Measurements from ENCODE around the gene BTBD17.
"Not testable (repeated sequence)": the region's sequence is repeated elsewhere in the genome, so short reads cannot be mapped to it uniquely, and the experiment has no call there.

Gene BTBD17, protein sequence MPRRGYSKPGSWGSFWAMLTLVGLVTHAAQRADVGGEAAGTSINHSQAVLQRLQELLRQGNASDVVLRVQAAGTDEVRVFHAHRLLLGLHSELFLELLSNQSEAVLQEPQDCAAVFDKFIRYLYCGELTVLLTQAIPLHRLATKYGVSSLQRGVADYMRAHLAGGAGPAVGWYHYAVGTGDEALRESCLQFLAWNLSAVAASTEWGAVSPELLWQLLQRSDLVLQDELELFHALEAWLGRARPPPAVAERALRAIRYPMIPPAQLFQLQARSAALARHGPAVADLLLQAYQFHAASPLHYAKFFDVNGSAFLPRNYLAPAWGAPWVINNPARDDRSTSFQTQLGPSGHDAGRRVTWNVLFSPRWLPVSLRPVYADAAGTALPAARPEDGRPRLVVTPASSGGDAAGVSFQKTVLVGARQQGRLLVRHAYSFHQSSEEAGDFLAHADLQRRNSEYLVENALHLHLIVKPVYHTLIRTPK

DNA sequence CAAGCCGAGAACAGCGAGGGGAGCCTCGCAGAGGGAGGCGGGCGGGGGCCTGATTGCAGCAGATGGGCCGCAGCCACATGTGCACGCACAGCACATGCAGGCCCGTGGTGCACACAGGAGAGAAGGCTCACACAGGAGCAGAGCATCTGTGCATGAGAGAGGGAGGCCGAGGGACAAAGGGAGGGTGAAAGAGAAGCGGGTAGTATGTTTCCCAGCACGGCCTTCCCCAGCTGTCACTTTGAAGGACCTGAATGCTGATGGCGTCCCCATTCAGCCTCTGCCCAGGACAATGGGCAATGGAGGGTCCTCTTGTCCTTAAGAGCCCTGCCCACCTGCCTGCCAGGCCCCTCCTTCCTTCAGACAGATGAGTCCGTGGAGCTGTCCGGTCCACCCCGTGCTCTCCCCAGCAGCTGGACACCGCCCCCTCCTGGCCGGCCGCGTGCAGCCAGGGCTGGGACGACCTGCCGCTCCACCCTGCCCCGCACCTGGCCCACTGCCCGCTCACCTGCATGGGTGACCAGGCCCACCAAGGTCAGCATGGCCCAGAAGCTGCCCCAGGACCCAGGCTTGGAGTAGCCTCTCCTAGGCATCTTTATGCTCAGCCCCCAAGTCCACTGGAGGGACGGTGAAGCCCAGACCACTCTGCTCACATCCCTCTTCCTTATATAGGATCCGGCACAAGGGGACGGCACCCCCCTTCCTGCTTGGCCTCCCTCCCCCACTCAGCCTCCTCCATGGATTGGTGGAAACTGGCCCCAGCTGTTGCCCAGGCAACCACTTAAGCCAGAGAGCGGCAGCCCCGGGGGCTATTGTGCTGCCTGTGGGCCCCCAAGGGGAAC, at the start of gene BTBD17:
Gene BTBD17 (minus strand): TSS at position 639 of the 839 bp plus-strand sequence. CDS start 49 bp downstream, at position 590.
- DNase-seq = peak; percentile 53

DNA sequence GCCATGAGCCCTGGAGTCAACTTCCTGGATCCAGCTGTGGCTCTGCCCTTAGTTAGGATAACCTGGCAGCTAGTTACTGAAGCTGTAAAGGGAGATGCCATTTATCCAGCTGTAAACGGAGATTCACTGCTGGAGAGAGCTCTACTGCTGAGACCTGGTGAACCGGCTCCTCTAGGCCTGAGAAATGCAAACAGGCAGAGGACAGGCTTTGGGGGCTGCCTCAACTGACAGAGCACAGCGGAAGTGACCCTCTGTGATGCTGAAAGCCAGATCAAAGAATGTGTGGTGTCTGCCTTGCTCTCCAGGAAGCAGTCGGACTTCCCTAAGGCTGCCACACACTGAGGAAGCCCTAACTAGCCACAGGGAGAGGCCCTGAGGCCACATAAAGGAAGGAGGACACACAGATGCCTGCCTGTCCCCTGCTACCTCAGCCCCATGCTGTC, 48.4 kb upstream of the BTBD17 start:
- DNase-seq = no peak

DNA sequence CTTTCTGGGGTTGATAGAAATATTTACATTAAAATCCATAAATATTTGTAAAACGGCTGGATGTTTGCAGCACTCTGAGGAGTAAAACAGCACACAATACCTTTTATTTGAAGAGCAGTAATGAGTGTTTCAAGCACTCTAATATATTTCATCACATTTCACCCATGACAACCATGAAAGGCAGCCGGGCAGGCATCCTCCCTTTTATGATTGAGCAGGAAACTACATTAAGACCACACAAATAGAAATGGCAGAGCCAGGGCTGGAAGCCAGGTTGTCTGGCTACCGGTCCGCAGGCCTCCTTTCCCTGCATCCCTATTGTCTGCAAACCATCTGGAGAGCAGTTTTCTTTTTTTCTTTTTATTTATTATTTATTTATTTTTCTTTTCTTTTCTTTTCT, 47.1 kb upstream of the BTBD17 start:
- no peak for DNase-seq

DNA sequence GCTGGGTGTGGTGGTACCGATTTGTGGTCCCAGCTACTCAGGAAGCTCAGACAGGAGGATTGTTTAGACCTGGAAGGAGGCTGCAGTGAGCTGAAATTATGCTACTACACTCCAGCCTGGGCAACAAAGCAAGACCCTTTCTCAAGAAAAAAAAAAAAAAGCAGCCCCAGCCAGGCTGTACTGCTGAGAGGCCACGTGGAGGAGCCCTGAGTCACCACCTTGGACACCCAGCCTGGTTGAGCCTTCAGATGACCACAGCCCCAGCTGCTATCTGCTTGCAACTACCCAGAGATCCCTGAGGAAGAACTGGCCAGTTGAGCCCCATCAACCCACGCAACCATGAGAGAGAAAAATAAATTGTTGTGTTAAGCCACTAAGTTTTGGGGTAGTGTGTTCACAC, 46.6 kb upstream of the BTBD17 start:
- no peak for DNase-seq

DNA sequence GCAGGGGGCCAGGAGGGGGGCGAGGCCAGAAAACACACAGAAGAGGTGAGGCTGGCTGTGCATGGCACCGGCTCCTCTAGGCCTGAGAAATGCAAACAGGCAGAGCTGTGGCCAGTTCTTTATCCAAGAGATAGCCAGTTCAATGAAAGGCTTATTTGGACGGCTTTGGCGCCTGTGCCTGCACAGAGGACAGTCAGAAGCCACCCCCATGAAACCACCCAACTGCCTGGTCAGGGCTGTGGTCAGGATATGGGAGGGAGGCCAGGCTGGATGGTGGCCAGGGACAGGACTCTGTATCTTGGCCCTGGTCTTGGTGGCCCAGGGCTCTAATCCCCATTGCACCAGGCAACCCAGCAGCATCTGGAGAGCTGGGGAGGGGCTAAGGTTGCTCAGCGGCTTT, 45.7 kb upstream of the BTBD17 start:
- no peak for DNase-seq

DNA sequence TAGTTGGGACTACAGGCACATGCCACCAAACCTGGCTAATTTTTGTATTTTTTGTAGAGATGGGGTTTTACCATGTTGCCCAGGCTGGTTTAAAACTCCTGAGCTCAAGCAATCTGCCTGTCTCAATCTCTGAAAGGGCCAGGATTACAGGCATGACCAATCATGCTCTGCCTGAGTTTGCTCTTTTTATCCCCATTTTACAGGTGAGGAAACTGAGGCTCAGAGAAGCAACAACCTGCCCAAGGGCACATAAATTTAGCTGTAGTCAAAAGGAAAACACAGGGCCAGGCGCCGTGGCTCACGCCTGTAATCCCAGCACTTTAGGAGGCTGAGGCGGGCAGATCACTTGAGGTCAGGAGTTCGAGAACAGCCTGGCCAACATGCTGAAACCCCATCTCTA, 43.6 kb upstream of the BTBD17 start:
- DNase-seq = not testable (repeated sequence)

DNA sequence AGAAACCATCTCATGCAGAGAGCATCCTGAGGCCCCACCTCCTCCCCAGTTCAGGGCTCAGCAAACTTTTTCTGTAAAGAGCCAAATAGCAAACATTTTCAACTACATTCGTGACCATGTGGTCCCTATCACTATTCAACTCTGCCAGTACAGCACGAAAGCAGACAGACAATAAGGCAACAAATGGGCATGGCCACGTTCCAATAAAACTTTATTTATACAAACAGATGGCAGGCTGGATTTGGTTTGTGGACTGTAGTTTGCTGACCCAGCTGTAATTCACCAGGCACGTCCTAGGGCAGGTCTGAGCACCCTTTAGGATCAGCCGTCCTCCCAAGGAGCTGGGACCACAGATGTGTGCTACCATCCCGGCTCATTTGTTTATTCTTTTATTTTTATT, 43.1 kb upstream of the BTBD17 start:
- peak; percentile 36 for DNase-seq

DNA sequence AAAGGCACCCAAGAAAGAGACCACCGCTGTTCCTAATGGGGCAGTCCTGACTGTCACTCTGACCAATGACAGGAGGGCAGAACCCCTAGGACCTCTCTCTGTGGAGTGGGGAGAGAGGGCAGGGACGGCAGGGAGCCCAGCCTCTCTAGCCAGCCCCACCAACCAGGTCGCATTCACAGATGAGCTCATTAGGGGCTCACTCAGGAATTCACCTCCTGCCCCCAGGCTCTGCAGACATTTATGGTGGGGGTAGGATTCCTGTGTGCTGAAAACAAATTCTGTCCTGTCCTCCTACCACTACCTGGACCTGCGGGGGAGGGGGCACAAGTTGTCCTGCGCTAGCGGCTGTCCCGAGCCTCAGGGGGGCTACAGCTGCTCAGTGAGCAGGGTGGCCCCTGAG, 42.5 kb upstream of the BTBD17 start:
- no peak for DNase-seq

DNA sequence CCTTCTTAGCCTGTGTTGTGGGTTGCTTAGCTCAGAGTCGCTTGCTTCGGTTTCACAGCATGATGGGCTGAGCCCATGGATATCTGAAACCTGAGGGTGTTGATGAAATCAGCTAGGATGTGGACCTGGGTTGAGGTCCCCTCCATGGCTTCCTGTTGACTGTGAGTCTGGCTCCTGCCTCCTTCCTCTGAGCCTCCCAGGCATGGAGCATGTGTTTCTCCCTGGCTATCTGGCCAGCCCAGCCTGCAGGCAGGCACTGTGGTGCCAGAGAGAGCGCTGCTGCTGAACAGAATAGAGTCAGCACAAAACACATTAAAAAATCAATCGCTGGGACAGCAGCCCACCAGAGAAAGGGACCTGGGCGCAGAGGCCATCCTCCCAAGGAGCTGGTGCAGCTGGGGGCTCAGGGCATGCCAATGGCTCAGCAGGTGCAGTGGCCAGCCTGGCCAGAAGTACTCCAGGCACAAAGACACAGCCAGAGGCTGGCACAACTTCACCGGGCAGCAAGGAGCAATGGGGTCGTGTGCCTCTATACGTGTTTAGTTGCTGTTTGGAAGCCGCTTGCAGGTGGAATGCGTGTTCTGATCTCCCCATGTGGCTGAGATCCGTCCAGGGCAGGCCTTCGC, 42.0 kb upstream of the BTBD17 start:
- DNase-seq = no peak

DNA sequence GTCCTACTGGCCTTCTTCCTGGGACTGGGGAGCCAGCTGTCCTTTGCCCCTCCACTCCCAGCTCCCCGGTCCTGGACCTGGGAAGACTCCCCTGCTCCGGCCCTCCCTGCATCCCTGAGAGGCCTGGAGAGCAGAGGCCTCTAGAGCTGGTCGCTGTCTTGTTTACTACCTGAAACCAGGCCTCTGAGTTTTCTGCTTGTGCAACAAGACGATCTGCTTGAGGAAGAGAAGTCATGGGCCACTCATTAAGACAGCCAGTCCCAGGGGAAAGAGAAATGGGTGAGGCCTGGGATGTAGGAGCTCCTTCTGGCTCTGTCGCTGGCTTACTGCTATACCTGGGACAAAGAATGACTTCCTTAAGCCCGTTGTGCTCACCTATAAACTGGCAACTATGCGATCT, 40.4 kb upstream of the BTBD17 start:
- DNase-seq = no peak

DNA sequence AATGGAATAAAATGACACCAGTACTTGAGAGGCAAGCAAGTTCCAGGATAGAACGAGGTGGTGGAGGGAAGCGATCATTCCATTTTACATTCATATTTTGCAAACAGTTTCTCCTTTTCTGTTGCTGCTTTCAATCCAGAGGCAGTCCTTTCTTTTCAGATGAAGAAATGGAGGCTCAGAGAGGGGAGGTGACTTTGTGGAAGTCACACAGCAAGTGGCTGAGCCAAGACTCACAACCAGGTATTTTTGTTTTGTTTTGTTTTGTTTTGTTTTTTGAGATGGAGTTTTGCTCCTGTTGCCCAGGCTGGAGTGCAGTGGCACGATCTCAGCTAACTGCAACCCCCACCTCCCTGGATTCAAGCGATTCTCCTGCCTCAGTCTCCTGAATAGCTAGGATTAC, 34.9 kb upstream of the BTBD17 start:
- no peak for DNase-seq

DNA sequence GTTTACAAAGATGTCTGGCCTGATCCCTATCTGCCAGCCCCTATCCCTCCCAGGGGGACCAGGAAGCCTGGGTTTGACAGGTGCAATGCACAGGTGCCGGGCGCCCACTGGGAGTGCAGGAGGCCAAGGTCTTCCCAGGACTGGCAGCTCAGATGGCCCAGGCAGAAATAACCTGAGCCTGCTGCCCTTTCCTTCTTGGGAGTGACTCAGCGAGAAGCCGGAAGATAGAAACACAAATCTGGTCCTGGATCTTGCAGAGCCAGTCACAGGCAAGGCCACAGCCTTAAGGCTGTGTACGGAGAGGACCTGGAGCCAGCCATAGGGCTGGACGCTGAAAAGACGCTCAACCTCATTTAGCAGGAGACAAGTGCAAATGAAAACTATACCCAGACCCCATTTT, 33.3 kb upstream of the BTBD17 start:
- no peak for DNase-seq

DNA sequence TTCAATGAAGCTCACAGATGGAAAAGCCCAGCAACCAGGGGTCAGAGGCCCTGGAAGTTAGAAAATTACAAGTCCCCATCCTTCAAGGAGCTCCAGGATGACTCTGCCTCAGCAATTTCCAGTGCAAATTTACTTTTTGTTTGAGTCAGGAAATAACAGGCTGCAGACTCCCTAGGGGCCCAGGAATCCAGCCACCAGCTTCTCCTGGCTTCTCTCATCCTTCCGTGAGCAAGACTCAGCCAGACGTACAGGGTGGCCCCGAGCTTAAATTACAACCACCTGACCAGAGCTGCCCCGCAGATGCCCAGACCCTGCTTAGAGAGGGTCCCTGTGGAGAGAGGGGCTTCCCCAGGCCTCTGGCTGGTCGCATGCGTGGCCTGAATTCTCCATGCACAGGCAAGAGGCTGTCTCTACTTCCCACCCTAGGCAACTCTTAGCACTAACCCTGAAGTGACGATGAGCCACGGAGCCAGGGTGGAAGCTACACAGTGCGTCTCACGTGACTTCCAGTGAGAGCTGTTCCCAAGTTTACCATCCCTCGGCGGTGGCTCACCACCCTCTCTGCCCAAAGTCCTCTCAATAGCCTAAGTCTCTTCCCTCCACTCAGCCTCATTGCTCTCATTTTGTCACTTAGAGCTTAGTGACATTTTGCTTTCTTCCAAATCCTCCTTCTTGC, 32.7 kb upstream of the BTBD17 start:
- no peak for DNase-seq

DNA sequence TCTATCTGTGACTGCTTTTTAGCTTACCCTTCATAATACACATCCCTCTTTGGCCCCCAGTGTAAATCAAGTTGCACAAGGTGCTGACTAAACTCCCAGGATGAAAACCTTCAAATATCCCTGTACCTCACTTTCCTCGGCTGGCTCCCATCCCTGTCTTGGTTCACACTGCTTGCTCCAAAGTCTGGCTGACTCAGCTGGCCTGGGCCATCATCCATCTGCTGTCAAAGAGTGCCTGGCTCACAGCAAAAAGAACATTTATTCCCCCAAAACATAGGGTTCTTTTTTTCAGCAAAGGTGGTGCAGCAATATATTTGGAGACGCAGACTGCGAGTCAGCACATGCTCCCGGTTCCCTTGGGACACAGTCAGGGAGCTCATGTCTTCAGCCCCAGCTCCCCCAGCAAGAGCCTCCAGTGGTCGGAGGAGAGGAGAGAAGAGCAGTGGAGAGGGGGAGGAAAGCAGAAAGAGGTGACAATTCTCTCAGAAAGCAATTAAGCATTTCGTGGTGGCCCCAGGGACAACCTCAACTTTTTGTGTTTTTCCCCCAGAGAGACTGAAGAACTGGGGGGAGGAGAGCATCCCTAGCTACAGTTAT, 31.8 kb upstream of the BTBD17 start:
- DNase-seq = no peak

DNA sequence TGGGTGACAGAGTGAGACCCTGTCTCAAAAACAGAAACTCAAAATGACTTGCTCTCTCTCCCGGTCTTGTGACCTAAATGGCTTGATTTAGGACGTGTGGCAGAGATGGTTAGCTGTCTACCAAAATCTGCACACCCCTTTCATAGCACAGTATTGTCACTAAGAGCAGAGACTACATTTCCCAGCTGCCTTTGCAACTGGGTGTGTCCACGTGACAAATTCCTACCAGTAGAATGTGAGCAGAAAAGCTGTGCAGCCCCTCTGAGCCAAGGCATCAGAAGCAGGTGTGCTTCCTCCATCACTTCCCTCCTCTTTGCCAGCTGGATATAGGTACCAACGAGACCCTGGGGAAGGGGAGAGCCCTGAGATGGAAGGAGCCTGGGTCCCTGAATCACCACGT, 31.2 kb upstream of the BTBD17 start:
- no peak for DNase-seq

DNA sequence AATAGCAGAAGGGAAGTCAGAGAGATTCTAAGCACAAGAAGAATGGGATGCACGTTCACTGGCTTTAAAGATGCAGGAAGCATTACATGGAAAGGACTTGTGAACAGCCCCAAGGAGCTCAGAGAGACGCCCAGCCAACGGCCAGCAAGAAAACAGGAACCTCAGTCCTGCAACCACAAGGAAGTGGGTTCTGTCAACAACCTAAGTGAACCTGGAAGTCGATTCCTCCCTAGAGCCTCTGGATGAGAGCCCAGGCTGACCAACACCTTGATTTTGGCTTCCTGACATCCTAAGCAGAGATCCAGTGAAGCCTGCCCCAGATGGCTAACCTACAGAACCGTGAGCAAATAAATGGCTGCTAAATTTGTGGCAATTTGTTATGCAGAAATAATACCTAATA, 30.1 kb upstream of the BTBD17 start:
- DNase-seq = no peak

DNA sequence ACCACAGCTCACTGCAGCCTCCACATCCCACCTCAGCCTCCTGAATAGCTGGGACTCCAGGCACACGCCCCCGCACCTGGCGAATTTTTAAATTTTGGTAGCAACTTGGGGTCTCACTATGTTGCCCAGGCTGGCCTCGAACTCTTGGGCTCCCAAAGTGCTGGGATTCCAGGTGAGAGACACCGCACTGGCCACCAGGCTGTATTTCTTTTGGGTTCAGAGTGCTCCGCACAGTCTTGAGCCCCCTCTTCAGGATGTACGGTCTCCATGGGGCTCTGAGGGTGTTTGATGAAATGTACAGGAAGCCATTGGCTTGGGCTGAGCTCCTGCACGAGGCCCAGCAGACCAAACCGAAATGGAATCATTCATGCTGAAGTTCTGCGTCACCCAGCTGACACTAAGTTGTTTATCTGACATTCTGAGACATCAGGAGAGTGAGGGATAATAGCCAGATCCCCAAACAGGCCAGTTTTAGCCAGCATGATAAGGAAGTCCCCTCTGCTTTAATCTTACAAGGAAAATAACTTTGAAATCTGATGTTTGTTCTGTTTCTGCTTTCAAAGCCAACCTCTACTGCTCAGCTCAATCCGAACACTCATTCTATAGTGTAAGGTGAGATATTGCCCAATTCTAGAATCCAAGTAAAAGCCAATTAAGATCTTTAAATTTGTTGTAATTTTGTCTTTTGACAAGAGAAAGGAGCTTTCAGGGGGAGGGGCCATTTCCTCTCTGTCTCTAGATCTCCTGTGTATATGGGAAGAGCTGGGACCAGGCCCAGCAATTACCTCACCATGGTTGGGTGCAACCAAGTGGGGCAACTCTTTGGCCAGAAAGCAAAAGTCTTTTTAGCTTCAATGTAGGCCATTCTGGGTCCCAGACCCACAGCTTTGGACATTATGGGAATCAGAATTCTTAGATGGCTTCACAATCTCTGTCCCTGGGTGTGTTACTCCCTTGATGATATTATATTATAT, 29.3 kb upstream of the BTBD17 start:
- DNase-seq = no peak

DNA sequence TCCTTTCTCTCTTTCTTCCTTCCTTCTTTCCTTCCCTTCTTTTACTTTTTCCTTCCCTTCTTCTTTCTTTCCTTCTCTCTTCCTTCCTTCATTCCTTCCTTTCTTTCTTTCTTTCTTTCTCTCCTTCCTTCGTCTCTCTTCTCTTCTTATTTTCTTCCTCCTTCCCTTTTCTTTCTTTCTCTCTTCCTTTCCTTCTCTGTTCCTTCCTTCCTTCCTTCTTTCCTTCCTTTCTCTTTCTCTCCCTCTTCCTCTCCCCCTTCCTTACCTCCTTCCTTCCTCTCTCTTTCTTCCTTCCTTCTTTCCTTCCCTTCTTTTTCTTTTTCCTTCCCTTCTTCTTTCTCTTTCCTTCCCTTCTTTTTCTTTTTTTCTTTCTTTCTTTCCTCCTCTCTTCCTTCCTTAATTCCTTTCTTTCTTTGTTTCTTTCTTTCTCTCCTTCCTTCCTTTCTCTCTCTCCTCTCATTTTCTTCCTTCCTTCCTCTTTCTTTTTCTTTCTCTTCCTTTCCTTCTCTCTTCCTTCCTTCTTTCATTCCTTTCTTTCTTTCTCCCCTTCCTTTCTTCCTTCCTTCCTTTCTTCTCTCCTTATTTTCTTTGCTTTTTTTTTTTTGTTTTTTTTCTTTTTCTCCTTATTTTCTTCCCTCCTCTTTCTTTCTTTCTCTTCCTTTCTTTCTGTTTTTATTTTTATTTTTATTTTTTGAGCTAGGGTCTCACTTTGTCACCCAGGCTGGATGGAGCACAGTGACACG, 28.4 kb upstream of the BTBD17 start:
- DNase-seq = no peak

DNA sequence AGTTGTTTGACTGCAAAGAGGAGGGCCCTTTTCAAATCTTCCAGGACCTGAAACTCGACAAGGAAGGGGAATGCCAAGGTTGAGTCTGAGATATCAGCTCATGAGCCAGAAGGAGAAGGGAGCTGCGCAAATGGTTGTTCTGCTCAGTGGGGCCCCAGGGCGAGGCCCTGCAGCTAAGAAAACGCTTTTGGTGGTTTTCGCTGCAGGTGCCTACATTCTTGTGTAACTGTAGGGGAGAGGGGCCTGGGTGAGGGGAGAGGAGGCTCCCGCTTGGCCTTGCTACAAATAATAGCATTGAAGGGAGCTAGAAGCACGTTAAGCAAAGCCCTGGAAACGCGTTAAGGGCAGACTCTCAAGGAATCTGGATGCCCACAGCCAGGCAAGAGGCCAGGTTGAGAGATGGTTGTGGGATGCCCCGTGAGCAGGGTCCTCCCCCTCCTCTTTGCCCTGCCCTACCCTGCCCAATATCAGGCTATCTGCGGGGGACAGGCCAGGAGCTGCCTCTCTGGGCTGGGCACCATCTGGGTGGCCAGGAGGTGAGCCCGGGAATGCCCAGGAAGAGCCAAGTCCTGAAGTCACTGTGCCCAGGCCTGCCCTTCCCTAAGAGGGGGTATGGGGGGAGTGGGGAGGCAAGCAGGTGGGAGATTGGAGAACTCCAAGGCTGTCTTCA, 27.6 kb upstream of the BTBD17 start:
- DNase-seq = no peak

All from RPMI8226 (cell line).